ENCODE measurements around the gene AP1B1.

- no peak for TF ChIP-seq CTCF (conservative IDR thresholded peaks at IDR 0.05; ENCODE audit: low read depth, low read length)
- no peak for TF ChIP-seq EZH2 (IDR thresholded peaks at IDR 0.05; ENCODE audit: borderline replicate concordance, low read depth, low read length, poor library complexity, severe bottlenecking)
These were observed 89.1 kb downstream of the AP1B1 start for GRCh38 chr22:29299136-29299900.
